Liver (tissue), 3 donors: ENCODE data around the gene EML1.

Experiments used
- CTCF ChIP-seq: fragments of 150-350 bp; IDR thresholded peaks from 2 replicates; pipeline ENCODE4 v1.5.1; 2017; ENCODE audit warnings: improper control_type of control experiment, low read depth, low read length; ENCODE audit not compliant: missing input control
- EGR1 ChIP-seq, 2 donors: IDR thresholded peaks; 2 replicates each; pipeline ENCODE4 v1.6.1; 2016 to 2018; ENCODE audit warnings: antibody characterized with exemption in 2 of 2, low read depth in 2 of 2
- donor health status: healthy.
- donor health status: healthy.

- TF ChIP-seq CTCF (no peak), EGR1 (IDR thresholded peaks at IDR 0.05; ENCODE audit: low read depth in 2 of 2) (no peak)
Observed at GRCh38 chr14:99806836-99807235, 13.6 kb downstream of the EML1 start.
